Transverse colon (tissue), 4 donors: ENCODE data around the gene MAGI1.

Source experiments
- CTCF ChIP-seq, 5 experiments: fragments of 200-600 bp in 3 of 5; fragments of 450-650 bp in 2 of 5; sonication (generic) in 3 of 5; IDR thresholded peaks; 1 replicate in 2 of 5; 2 replicates in 3 of 5; pipeline ENCODE4 v1.5.1; 2016 to 2017; ENCODE audit warnings: antibody characterized with exemption in 5 of 5, inconsistent platforms in 3 of 5, mild to moderate bottlenecking in 2 of 5, moderate library complexity in 1 of 5
- EP300 ChIP-seq: sonication (generic); formaldehyde crosslinking; IDR thresholded peaks from one replicate; pipeline ENCODE4 v1.6.1; 2017; ENCODE audit warnings: antibody characterized with exemption, low read depth
- POLR2A ChIP-seq: fragments of 450-650 bp; IDR thresholded peaks from one replicate; pipeline ENCODE4 v1.6.1; 2016; ENCODE audit warnings: antibody characterized with exemption, mild to moderate bottlenecking, moderate library complexity
- POLR2AphosphoS5 ChIP-seq, 3 donors: sonication (generic); formaldehyde crosslinking; IDR thresholded peaks; one replicate each; pipeline ENCODE4 v1.6.1; 2016; ENCODE audit warnings: antibody characterized with exemption in 3 of 3

- TF ChIP-seq CTCF (IDR thresholded peaks at IDR 0.05) (no peak), EP300 (no peak), POLR2AphosphoS5 (IDR thresholded peaks at IDR 0.05) (no peak), POLR2A (no peak)
These were observed 181.4 kb downstream of the MAGI1 start for GRCh38 chr3:65857327-65857726.
